Measurements from ENCODE around the gene MIAT.

The MIAT gene

DNA sequence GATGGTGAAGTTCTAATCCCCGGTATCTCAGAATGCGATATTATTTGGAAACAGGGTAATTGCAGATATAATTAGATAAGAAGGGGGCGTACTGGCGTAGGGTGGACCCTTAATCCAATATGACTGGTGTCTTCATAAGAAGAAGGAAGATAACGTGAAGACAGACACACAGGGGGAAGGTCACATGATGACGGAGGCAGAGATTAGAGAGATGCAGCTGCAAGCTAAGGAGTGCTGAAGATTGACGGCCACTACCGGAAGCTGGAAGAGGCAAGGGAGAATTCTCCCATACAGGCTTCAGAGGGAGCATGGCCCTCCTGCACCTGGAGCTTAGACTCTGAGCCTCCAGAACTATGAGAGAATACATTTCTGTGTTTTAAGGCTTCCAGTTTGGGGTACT, 54.8 kb downstream of the MIAT start:
- ChIA-PET CTCF (no interaction called here), POLR2A (no interaction called here)
- no peak for DNase-seq (ENCODE audit: extremely low spot score)
- TF ChIP-seq FOXK2 (IDR thresholded peaks at IDR 0.05) = no peak
- no peak for TF ChIP-seq LEF1 (IDR thresholded peaks at IDR 0.05; ENCODE audit: borderline replicate concordance)
- TF ChIP-seq, protein P1, sequence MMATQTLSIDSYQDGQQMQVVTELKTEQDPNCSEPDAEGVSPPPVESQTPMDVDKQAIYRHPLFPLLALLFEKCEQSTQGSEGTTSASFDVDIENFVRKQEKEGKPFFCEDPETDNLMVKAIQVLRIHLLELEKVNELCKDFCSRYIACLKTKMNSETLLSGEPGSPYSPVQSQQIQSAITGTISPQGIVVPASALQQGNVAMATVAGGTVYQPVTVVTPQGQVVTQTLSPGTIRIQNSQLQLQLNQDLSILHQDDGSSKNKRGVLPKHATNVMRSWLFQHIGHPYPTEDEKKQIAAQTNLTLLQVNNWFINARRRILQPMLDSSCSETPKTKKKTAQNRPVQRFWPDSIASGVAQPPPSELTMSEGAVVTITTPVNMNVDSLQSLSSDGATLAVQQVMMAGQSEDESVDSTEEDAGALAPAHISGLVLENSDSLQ (IDR thresholded peaks at IDR 0.05) = no peak
- no peak for TF ChIP-seq ZNF384 (IDR thresholded peaks at IDR 0.05)
- TF ChIP-seq TARDBP (IDR thresholded peaks at IDR 0.05) = no peak
- TF ChIP-seq SP1 (IDR thresholded peaks at IDR 0.05) = no peak
- TF ChIP-seq CTBP1 (IDR thresholded peaks at IDR 0.05; ENCODE audit: borderline replicate concordance) = no peak
- no peak for TF ChIP-seq FOXA1 (IDR thresholded peaks at IDR 0.05)
- TF ChIP-seq ARNT (IDR thresholded peaks at IDR 0.05) = no peak
- TF ChIP-seq ELF4 (IDR thresholded peaks at IDR 0.05) = no peak
- TF ChIP-seq BHLHE40 (IDR thresholded peaks at IDR 0.05; ENCODE audit: borderline replicate concordance) = no peak
- no peak for TF ChIP-seq HDGF (IDR thresholded peaks at IDR 0.05; ENCODE audit: borderline replicate concordance)
- no peak for TF ChIP-seq NFRKB (IDR thresholded peaks at IDR 0.05)
- no peak for TF ChIP-seq FOXM1 (IDR thresholded peaks at IDR 0.05; ENCODE audit: borderline replicate concordance)
- TF ChIP-seq L3MBTL2 (conservative IDR thresholded peaks at IDR 0.05) = no peak

- no peak for DNase-seq (ENCODE audit: extremely low spot score)
- CTCF ChIA-PET = no interaction called here
- TF ChIP-seq, protein P1 (IDR thresholded peaks at IDR 0.05) = no peak
- TF ChIP-seq ELF4 (IDR thresholded peaks at IDR 0.05) (no peak), ZNF384 (IDR thresholded peaks at IDR 0.05) (no peak), LEF1 (IDR thresholded peaks at IDR 0.05; ENCODE audit: borderline replicate concordance) (no peak), FOXA1 (IDR thresholded peaks at IDR 0.05) (no peak), TARDBP (IDR thresholded peaks at IDR 0.05) (no peak), ARNT (IDR thresholded peaks at IDR 0.05) (no peak)
- POLR2A ChIA-PET = no interaction called here
These were observed 56.5 kb downstream of the MIAT start for GRCh38 chr22:26713823-26714449.

- CTCF ChIA-PET = no interaction called here
- TF ChIP-seq HDGF (IDR thresholded peaks at IDR 0.05; ENCODE audit: borderline replicate concordance) = no peak
- no peak for TF ChIP-seq ELF4 (IDR thresholded peaks at IDR 0.05)
- TF ChIP-seq NFRKB (IDR thresholded peaks at IDR 0.05) = no peak
- TF ChIP-seq LEF1 (IDR thresholded peaks at IDR 0.05; ENCODE audit: borderline replicate concordance) = no peak
- no peak for TF ChIP-seq SUZ12 (IDR thresholded peaks at IDR 0.05)
- DNase-seq (ENCODE audit: extremely low spot score) = no peak
- POLR2A ChIA-PET = no interaction called here
These were observed 57.6 kb downstream of the MIAT start for GRCh38 chr22:26714971-26715370.

- no peak for DNase-seq (ENCODE audit: extremely low spot score)
- TF ChIP-seq LEF1 (IDR thresholded peaks at IDR 0.05; ENCODE audit: borderline replicate concordance) = no peak
- no peak for TF ChIP-seq ARNT (IDR thresholded peaks at IDR 0.05)
- TF ChIP-seq BHLHE40 (IDR thresholded peaks at IDR 0.05; ENCODE audit: borderline replicate concordance) = no peak
- POLR2A ChIA-PET = no interaction called here
- CTCF ChIA-PET = no interaction called here
These were observed 58.1 kb downstream of the MIAT start for GRCh38 chr22:26715392-26715936.

DNA sequence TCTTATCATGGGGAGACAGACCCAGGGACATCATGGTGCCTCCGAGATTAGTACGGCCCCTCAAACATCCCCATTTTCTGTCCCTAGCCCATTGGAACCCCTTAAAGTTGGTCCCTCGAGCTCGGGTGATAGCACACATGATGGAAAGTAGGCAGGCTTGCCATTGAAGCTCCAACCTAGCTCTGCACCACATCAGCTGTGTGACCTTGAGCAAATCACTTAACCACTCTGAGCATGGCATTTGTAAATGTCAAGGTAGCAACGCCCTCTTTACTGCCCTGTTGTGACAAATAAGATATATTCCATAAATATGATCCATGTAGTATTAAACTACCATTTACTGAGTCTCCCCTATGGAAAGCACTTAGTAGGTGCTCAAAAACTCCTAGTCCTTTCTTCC, 61.1 kb downstream of the MIAT start:
- no peak for DNase-seq (ENCODE audit: extremely low spot score)
- CTCF ChIA-PET = no interaction called here
- POLR2A ChIA-PET = no interaction called here
- TF ChIP-seq LEF1 (IDR thresholded peaks at IDR 0.05; ENCODE audit: borderline replicate concordance) (no peak), CTBP1 (IDR thresholded peaks at IDR 0.05; ENCODE audit: borderline replicate concordance) (no peak), ARNT (IDR thresholded peaks at IDR 0.05) (no peak), BHLHE40 (IDR thresholded peaks at IDR 0.05; ENCODE audit: borderline replicate concordance) (no peak)
- TF ChIP-seq, protein P1 (IDR thresholded peaks at IDR 0.05) = no peak

DNA sequence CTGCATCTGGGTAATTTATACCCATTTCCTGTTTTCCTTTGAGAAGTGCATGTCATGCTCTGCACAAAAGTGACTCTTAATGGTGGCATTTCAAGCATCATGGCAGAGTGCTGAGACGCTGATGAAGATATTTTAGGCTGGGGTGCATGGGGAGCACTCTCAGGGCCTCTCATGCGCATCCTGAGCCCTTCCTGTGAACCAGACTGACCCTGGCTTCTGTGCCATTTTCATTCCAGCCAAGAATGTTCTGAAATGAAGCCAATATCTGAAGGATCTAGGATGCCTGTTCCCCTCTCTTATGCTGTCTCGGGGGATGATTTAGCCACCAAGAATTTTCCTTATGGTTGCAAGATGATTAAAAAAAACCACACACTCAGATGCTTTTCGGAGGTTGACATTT, 61.5 kb downstream of the MIAT start:
- TF ChIP-seq FOXA1 (IDR thresholded peaks at IDR 0.05) (no peak), TARDBP (IDR thresholded peaks at IDR 0.05) (no peak), ELF4 (IDR thresholded peaks at IDR 0.05) (no peak), LEF1 (IDR thresholded peaks at IDR 0.05; ENCODE audit: borderline replicate concordance) (no peak), NFRKB (IDR thresholded peaks at IDR 0.05) (no peak), ARNT (IDR thresholded peaks at IDR 0.05) (no peak), FOXM1 (IDR thresholded peaks at IDR 0.05; ENCODE audit: borderline replicate concordance) (no peak), ZNF384 (IDR thresholded peaks at IDR 0.05) (no peak), SUZ12 (IDR thresholded peaks at IDR 0.05) (no peak), L3MBTL2 (conservative IDR thresholded peaks at IDR 0.05) (no peak), FOXK2 (IDR thresholded peaks at IDR 0.05) (no peak), SP1 (IDR thresholded peaks at IDR 0.05) (no peak), BHLHE40 (IDR thresholded peaks at IDR 0.05; ENCODE audit: borderline replicate concordance) (no peak), HDGF (IDR thresholded peaks at IDR 0.05; ENCODE audit: borderline replicate concordance) (no peak), CTBP1 (IDR thresholded peaks at IDR 0.05; ENCODE audit: borderline replicate concordance) (no peak)
- TF ChIP-seq, protein P1 (IDR thresholded peaks at IDR 0.05) = no peak
- DNase-seq (ENCODE audit: extremely low spot score) = no peak
- POLR2A ChIA-PET = no interaction called here
- CTCF ChIA-PET = no interaction called here

Data from HEK293T (cell line).